Measurements from ENCODE around the gene CARD11. TPM values are rescaled to one million over a fixed set of nuclear protein-coding genes. Genes with fewer than 3 reads are reported as not detected.

CARD11 gene
- total RNA-seq (1 to 10 TPM in 2 of 7 donors, under 1 TPM in 5; 0.28 to 2.5 (median 0.80) TPM), polyA plus RNA-seq (1 to 10 TPM in 1 of 2 donors, under 1 TPM in 1; 0.51 to 1.9 TPM)
- long read RNA-seq, donor 1 = 0 reads
- long read RNA-seq, donor 2 = 0 reads
- long read RNA-seq, donor 3, partial matches to known transcripts = 3 of 3 reads
- long read RNA-seq, donor 3, other reads (novel, unspliced or antisense) = 0 of 3 reads

GRCh38 chr7:3043544-3044371 lies at the start of gene CARD11:
Gene CARD11 (minus strand): TSS chr7:3043867. CDS start chr7:2958506, 85,361 bp downstream.
- DNase-seq = no peak
- WGBS, 3 donors = 6 to 9% (median 6%) methylated on average over 40 to 45 of the region's 45 CpGs
- Histone ChIP-seq H3K27ac (no peak within 1 kb of the TSS), H3K4me3 (no peak within 1 kb of the TSS), H3K9me3 (no peaks in the 10 kb centered on the region), H3K36me3 (no peaks in the 10 kb centered on the region), H3K27me3 (no peaks in the 10 kb centered on the region), H3K4me1 (ENCODE audit: insufficient read depth) (no peaks in the 10 kb centered on the region)
- TF ChIP-seq EP300 (IDR thresholded peaks at IDR 0.05) = no peak
- no peak for TF ChIP-seq CTCF (IDR thresholded peaks at IDR 0.05)
- no peak for TF ChIP-seq POLR2A (IDR thresholded peaks at IDR 0.05)
- intact Hi-C loops (cut with DNase I) = no loop called here

- Histone ChIP-seq H3K4me3 (no peak overlapping the region), H3K4me1 (ENCODE audit: insufficient read depth) (no peaks in the 10 kb centered on the region), H3K36me3 (no peaks in the 10 kb centered on the region), H3K27me3 (no peaks in the 10 kb centered on the region), H3K9me3 (no peaks in the 10 kb centered on the region), H3K27ac (no peak overlapping the region)
- DNase-seq = no peak
- intact Hi-C loops (cut with DNase I) = no loop called here
- WGBS, 3 donors = 74 to 79% (median 79%) methylated on average over 6 of the region's 6 CpGs
- no peak for TF ChIP-seq POLR2A (IDR thresholded peaks at IDR 0.05)
- no peak for TF ChIP-seq CTCF (IDR thresholded peaks at IDR 0.05)
- no peak for TF ChIP-seq EP300 (IDR thresholded peaks at IDR 0.05)
Observed at GRCh38 chr7:3092468-3092867, 48.8 kb upstream of the CARD11 start.

DNA sequence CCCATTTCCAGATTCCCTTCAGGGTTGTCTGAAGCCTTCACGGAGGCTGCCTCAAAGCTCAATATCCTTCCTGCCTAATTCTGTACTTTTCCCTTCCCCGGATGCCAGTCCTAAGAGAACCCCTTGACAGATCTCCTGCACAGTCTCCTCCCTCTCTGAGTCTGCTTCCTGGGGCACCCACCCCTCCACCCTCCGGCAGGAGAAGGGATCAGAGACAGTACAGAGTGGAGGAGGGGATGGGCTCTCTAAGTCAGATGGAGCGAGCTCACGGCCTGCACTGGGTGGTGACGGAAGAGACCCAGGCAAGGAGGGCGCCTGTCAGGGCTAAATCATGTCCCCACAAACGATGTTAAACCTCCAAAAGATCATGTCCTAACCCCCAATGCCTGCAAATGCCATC lies 48.0 kb upstream of the CARD11 start:
- intact Hi-C loops (cut with DNase I) = no loop called here
- no peak for DNase-seq
- WGBS, 3 donors = 80 to 86% (median 80%) methylated on average over 8 of the region's 8 CpGs

DNA sequence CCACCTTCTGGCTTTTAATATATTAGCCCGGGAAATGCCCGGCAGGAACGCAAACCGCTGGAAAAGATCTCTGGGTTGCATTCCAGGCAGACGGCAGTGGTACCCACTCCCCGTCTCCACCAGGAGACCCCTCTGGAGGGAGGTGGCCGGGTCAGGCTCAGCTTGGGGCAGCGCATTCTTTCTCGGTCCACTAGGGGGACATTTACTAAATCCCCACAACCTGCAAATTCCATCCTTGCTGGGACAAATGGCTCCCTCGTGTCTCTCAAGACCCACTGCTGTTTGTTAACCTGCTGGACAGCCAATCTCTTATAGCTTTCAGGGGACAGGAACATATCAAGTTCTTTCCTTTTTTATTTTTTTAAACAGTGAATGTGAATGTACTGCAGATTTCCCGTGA lies 45.8 kb upstream of the CARD11 start:
- Histone ChIP-seq H3K27ac (no peak overlapping the region), H3K36me3 (no peaks in the 10 kb centered on the region), H3K9me3 (no peaks in the 10 kb centered on the region), H3K4me1 (ENCODE audit: insufficient read depth) (no peaks in the 10 kb centered on the region), H3K4me3 (no peak overlapping the region), H3K27me3 (no peaks in the 10 kb centered on the region)
- DNase-seq = no peak
- 25 to 52% (median 40%) methylated on average over 11 of the region's 11 CpGs for WGBS, 3 donors
- intact Hi-C loops (cut with DNase I) = no loop called here
- no peak for TF ChIP-seq EP300 (IDR thresholded peaks at IDR 0.05)
- TF ChIP-seq POLR2A (IDR thresholded peaks at IDR 0.05) = no peak
- no peak for TF ChIP-seq CTCF (IDR thresholded peaks at IDR 0.05)

More for the DNA sequence above, 48.0 kb upstream of the CARD11 start:
- Histone ChIP-seq H3K4me1 (ENCODE audit: insufficient read depth) (no peaks in the 10 kb centered on the region), H3K9me3 (no peaks in the 10 kb centered on the region), H3K27me3 (no peaks in the 10 kb centered on the region), H3K4me3 (no peak overlapping the region), H3K36me3 (no peaks in the 10 kb centered on the region), H3K27ac (no peak overlapping the region)
- TF ChIP-seq CTCF (IDR thresholded peaks at IDR 0.05) (no peak), EP300 (IDR thresholded peaks at IDR 0.05) (no peak), POLR2A (IDR thresholded peaks at IDR 0.05) (no peak)

All from ovary (tissue), 10 donors.